Spleen (tissue), 11 donors: ENCODE measurements around the gene ZNF516. TPM values are rescaled to one million over a fixed set of nuclear protein-coding genes. Genes with fewer than 3 reads are reported as not detected.

Experiments used
- DNase-seq: peaks from one replicate; pipeline ENCODE4 v3.0.0-alpha.2; 2020
- H3K27ac ChIP-seq, 8 donors: fragments of 200-600 bp; sonication (generic) in 7 of 8; 1 replicate in 4 of 8; 2 replicates in 4 of 8; pipeline versions ENCODE4 v1.5.0 to v1.8.0; 2016 to 2021; ENCODE audit warnings: inconsistent platforms in 4 of 8, mild to moderate bottlenecking in 4 of 8, moderate library complexity in 1 of 8
- H3K27me3 ChIP-seq, 7 donors: fragments of 200-600 bp; sonication (generic) in 6 of 7; replicated peaks in 1 of 7; 1 replicate in 4 of 7; 2 replicates in 3 of 7; pipeline versions ENCODE4 v1.5.0 to v1.8.0; 2016 to 2021; ENCODE audit warnings: inconsistent platforms in 3 of 7, mild to moderate bottlenecking in 1 of 7
- H3K36me3 ChIP-seq, 6 donors: fragments of 200-600 bp; sonication (generic) in 5 of 6; 1 replicate in 4 of 6; 2 replicates in 2 of 6; pipeline versions ENCODE4 v1.5.0 to v1.8.0; 2016 to 2021; ENCODE audit warnings: inconsistent platforms in 2 of 6
- H3K4me1 ChIP-seq, 6 donors: fragments of 200-600 bp; sonication (generic) in 5 of 6; 1 replicate in 3 of 6; 2 replicates in 3 of 6; pipeline versions ENCODE4 v1.5.0 to v1.8.0; 2016 to 2021; ENCODE audit warnings: inconsistent platforms in 3 of 6
- H3K4me3 ChIP-seq, 8 donors: fragments of 200-600 bp; sonication (generic) in 7 of 8; 1 replicate in 4 of 8; 2 replicates in 4 of 8; pipeline versions ENCODE4 v1.5.0 to v1.8.0; 2016 to 2021; ENCODE audit warnings: inconsistent platforms in 4 of 8, mild to moderate bottlenecking in 4 of 8, moderate library complexity in 2 of 8
- H3K9me3 ChIP-seq, 8 donors: fragments of 200-600 bp; sonication (generic) in 7 of 8; 1 replicate in 4 of 8; 2 replicates in 4 of 8; pipeline versions ENCODE4 v1.5.0 to v1.8.0; 2016 to 2021; ENCODE audit warnings: inconsistent platforms in 4 of 8
- CTCF ChIP-seq, 11 experiments: fragments of 200-600 bp in 7 of 11; fragments of 450-650 bp in 4 of 11; sonication (generic) in 4 of 11; IDR thresholded peaks in 8 of 11; conservative IDR thresholded peaks in 3 of 11; 1 replicate in 7 of 11; 2 replicates in 4 of 11; pipeline versions ENCODE4 v1.4.0 to v1.8.0; 2016 to 2021; ENCODE audit warnings: antibody characterized with exemption in 11 of 11, inconsistent platforms in 4 of 11, mild to moderate bottlenecking in 1 of 11
- POLR2A ChIP-seq, 3 donors: fragments of 450-650 bp; IDR thresholded peaks; one replicate each; pipeline ENCODE4 v1.5.1; 2017; ENCODE audit warnings: antibody characterized with exemption in 3 of 3, mild to moderate bottlenecking in 1 of 3
- POLR2AphosphoS5 ChIP-seq, 3 donors: sonication (generic); formaldehyde crosslinking; IDR thresholded peaks; one replicate each; pipeline ENCODE4 v1.5.1; 2017; ENCODE audit warnings: antibody characterized with exemption in 3 of 3
- WGBS, 5 donors: extraction: QIAGEN DNeasy Blood & Tissue Kit in 3 of 5; methylation state at CpG; one replicate each; pipeline versions ENCODE4 v1.1.5 to v1.1.7; 2013 to 2018; 5-methylcytosine and 5-hydroxymethylcytosine counted together
- intact Hi-C: fragments of 100-400 bp; cut with DNase I; formaldehyde crosslinking; loops from one replicate; pipeline ENCODE4 v1.15.0; 2023; ENCODE audit warnings: low total_unique reads
- polyA plus RNA-seq, 3 donors: library from polyadenylated mRNA; stranded (reverse); fragments of 200-250 nt; gene quantifications; one replicate each; pipeline ENCODE4 v1.2.1, GENCODE V29; 2013
- total RNA-seq, 7 donors: library from RNA; depleted of rRNA in 3 of 7; stranded (reverse); fragments of >200 nt in 3 of 7; fragmentation: NEBNext Ultra II Directional in 4 of 7; extraction: Animal tissue kit (Norgen Biotek cat#: 25700) in 4 of 7; gene quantifications; one replicate each; pipeline versions ENCODE4 v1.1.0 to v1.2.1, GENCODE V29; 2016 to 2021
- donor health status: healthy with polysubstance abuse.
- donor health status: DM: no; HTN: no; CAD: no; lungs with moderate emphysema.
- donor health status: DM: no; HTN: no; CAD: no.
- donor health status: Bipolar disorder and iron deficiency.
- donor health status: healthy.
- donor health status: DM: no; HTN: no; CAD: no.
- donor health status: DM: yes; HTN: yes; CAD: no.

Gene ZNF516
- total and polyA plus RNA-seq, 10 donors = 4.5 to 58.4 (median 40.0) TPM

DNA sequence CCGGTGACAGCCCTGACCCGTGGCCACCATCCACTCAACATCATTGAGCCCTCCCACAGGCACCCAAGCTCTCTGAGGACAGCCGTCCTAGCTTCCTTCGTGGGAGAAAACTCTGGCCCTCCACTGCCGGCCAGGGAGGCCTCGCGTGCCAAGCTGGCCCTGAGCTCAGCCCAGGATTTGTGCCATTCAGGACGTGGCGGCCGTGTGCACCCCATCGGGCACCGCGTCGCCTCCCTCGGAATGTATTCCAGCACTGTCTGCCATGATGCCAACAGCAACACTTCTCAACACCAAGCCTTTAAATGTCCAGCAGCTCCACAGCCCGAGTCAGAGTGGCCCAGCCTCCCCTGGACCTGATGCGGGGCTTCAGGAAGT, 35.7 kb downstream of the ZNF516 start:
- TF ChIP-seq POLR2A (IDR thresholded peaks at IDR 0.05) = no peak
- TF ChIP-seq POLR2AphosphoS5 (IDR thresholded peaks at IDR 0.05) = peak in 1 of 3 donors; percentile 27
- intact Hi-C loops = no loop called here
- 78 to 94% (median 93%) methylated on average over 16 to 17 of the region's 17 CpGs for WGBS, 5 donors
- Histone ChIP-seq H3K4me1 (peaks cover 0 to 64% (median 8%) of the 10 kb centered on the region in 6 donors), H3K9me3 (no peaks in the 10 kb centered on the region), H3K36me3 (peaks cover 0 to 48% (median 0%) of the 10 kb centered on the region in 6 donors), H3K4me3 (no peak overlapping the region), H3K27ac (no peak overlapping the region), H3K27me3 (no peaks in the 10 kb centered on the region)
- peak; percentile 64 for DNase-seq

GRCh38 chr18:76458522-76459311, 36.3 kb downstream of the ZNF516 start:
- Histone ChIP-seq H3K36me3 (peaks cover 0 to 48% (median 0%) of the 10 kb centered on the region in 6 donors), H3K4me3 (no peak overlapping the region), H3K4me1 (peaks cover 0 to 70% (median 8%) of the 10 kb centered on the region in 6 donors), H3K27ac (no peak overlapping the region), H3K9me3 (no peaks in the 10 kb centered on the region), H3K27me3 (no peaks in the 10 kb centered on the region)
- TF ChIP-seq POLR2AphosphoS5 (IDR thresholded peaks at IDR 0.05) (peak in 1 of 3 donors; percentile 41), POLR2A (IDR thresholded peaks at IDR 0.05) (no peak), CTCF (IDR thresholded peaks at IDR 0.05 in 8 of 11, conservative IDR thresholded peaks at IDR 0.05 in 3 of 11) (no peak)
- WGBS, 5 donors = 91 to 96% (median 94%) methylated on average over 43 to 51 of the region's 51 CpGs
- intact Hi-C loops = no loop called here
- DNase-seq = peak; percentile 57

GRCh38 chr18:76457957-76458356, 37.1 kb downstream of the ZNF516 start:
- H3K27me3 ChIP-seq = no peaks in the 10 kb centered on the region
- peak; percentile 0 for DNase-seq
- intact Hi-C loops = no loop called here
- H3K4me3 ChIP-seq = no peak overlapping the region
- no peak overlapping the region for H3K27ac ChIP-seq
- peaks cover 0 to 77% (median 13%) of the 10 kb centered on the region in 6 donors for H3K4me1 ChIP-seq
- peaks cover 0 to 42% (median 0%) of the 10 kb centered on the region in 6 donors for H3K36me3 ChIP-seq
- TF ChIP-seq POLR2A (IDR thresholded peaks at IDR 0.05) (no peak), POLR2AphosphoS5 (IDR thresholded peaks at IDR 0.05) (no peak), CTCF (IDR thresholded peaks at IDR 0.05 in 8 of 11, conservative IDR thresholded peaks at IDR 0.05 in 3 of 11) (no peak)
- H3K9me3 ChIP-seq = no peaks in the 10 kb centered on the region
- WGBS, 5 donors = 88 to 96% (median 89%) methylated on average over 9 of the region's 9 CpGs

DNA sequence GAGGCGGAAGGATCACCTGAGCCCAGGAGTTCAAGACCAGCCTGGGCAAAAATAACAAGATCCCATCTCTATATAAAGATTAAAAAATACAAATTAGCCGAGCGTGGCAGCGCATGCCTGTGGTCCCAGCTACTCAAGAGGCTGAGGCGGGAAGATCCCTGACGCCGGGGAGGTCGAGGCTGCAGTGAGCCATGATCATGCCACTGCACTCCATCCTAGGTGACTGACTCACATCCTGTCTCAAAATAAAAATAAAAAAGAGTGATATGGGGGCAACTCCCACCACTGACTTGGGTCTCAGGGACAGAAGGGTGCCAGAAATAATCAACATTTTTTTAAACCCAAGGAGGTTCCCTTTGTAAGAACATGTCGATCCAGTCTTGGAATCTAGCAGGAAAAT, 37.6 kb downstream of the ZNF516 start:
- Histone ChIP-seq H3K4me3 (no peak overlapping the region), H3K27ac (no peak overlapping the region), H3K36me3 (peaks cover 0 to 37% (median 0%) of the 10 kb centered on the region in 6 donors), H3K9me3 (no peaks in the 10 kb centered on the region), H3K27me3 (no peaks in the 10 kb centered on the region), H3K4me1 (peaks cover 0 to 82% (median 17%) of the 10 kb centered on the region in 6 donors)
- WGBS, 5 donors = 88 to 92% (median 90%) methylated on average over 9 of the region's 9 CpGs
- DNase-seq = peak; percentile 43
- TF ChIP-seq CTCF (IDR thresholded peaks at IDR 0.05 in 8 of 11, conservative IDR thresholded peaks at IDR 0.05 in 3 of 11) = no peak
- no peak for TF ChIP-seq POLR2AphosphoS5 (IDR thresholded peaks at IDR 0.05)
- TF ChIP-seq POLR2A (IDR thresholded peaks at IDR 0.05) = no peak
- intact Hi-C loops = no loop called here
